Aorta (tissue), 5 donors: ENCODE results near the gene MKNK1. TPM values are rescaled to one million over a fixed set of nuclear protein-coding genes. Genes with fewer than 3 reads are reported as not detected.
A peak's percentile ranks its signal among the peaks of the same experiment; 100 is the strongest.

Experiments used
- ATAC-seq: fragments of 200-7000 bp; cut with Tn5 transposase; one replicate; pipeline ENCODE4 v1.9.1; 2022; ENCODE audit warnings: moderate library complexity; ENCODE audit not compliant: low FRiP score
- DNase-seq, 2 donors: peaks; one replicate each; pipeline ENCODE4 v3.0.0-alpha.2; 2020
- H3K27ac ChIP-seq, 2 donors: one replicate each; pipeline ENCODE4 v1.5.1; 2013; ENCODE audit warnings: low read length in 2 of 2, mild to moderate bottlenecking in 2 of 2, moderate library complexity in 2 of 2, control low read depth in 1 of 2, inconsistent platforms in 1 of 2, low read depth in 1 of 2
- H3K27me3 ChIP-seq, 2 donors: one replicate each; pipeline ENCODE4 v1.6.1; 2013; ENCODE audit warnings: control low read depth in 1 of 2, low read length in 1 of 2, mild to moderate bottlenecking in 1 of 2, moderate library complexity in 1 of 2; ENCODE audit not compliant: insufficient read depth in 2 of 2, control insufficient read depth in 1 of 2
- H3K36me3 ChIP-seq, 2 donors: one replicate each; pipeline ENCODE4 v1.6.1; 2013; ENCODE audit warnings: control low read depth in 1 of 2, low read length in 1 of 2, mild to moderate bottlenecking in 1 of 2; ENCODE audit not compliant: insufficient read depth in 2 of 2, control insufficient read depth in 1 of 2
- H3K4me1 ChIP-seq, 2 donors: one replicate each; pipeline ENCODE4 v1.6.1; 2013; ENCODE audit warnings: low read length in 2 of 2, control low read depth in 1 of 2, mild to moderate bottlenecking in 1 of 2, moderate library complexity in 1 of 2; ENCODE audit not compliant: insufficient read depth in 2 of 2, control insufficient read depth in 1 of 2
- H3K4me3 ChIP-seq, 2 donors: one replicate each; pipeline ENCODE4 v1.5.1; 2013; ENCODE audit warnings: low read length in 2 of 2, control low read depth in 1 of 2, mild to moderate bottlenecking in 1 of 2
- H3K9me3 ChIP-seq: one replicate; pipeline ENCODE4 v1.6.1; 2013; ENCODE audit warnings: mild to moderate bottlenecking, low read length; ENCODE audit not compliant: control insufficient read depth
- WGBS, 2 donors: extraction: QIAGEN DNeasy Blood & Tissue Kit; methylation state at CpG; one replicate each; pipeline ENCODE4 v1.1.7; 2013; 5-methylcytosine and 5-hydroxymethylcytosine counted together
- intact Hi-C, 2 donors: fragments of 100-400 bp; cut with DNase I; formaldehyde crosslinking; loops; one replicate each; pipeline versions ENCODE4 v1.14.2 to v1.15.0; 2022
- polyA plus RNA-seq, 2 donors: library from polyadenylated mRNA; stranded (reverse); fragments of 200-250 nt; gene quantifications; one replicate each; pipeline ENCODE4 v1.2.3, GENCODE V29; 2013
- total RNA-seq, 2 donors: library from RNA; stranded (reverse); fragmentation: NEBNext Ultra II Directional; extraction: Animal tissue kit (Norgen Biotek cat#: 25700); gene quantifications; one replicate each; pipeline ENCODE4 v1.2.1, GENCODE V29; 2021
- donor health status: healthy with polysubstance abuse.
- donor health status: Bipolar disorder and iron deficiency.
- donor health status: DM: no; HTN: no; CAD: no.
- donor health status: DM: no; HTN: no; CAD: no.
- donor health status: DM: yes; HTN: yes; CAD: no.

MKNK1 gene
- total and polyA plus RNA-seq, 4 donors = 25.5 to 111 (median 72.3) TPM

- H3K4me3 ChIP-seq = no peak overlapping the region
- H3K27me3 ChIP-seq = no peaks in the 10 kb centered on the region
- intact Hi-C loops = no loop called here
- peak in 1 of 2 donors; percentile 60 for DNase-seq
- no peaks in the 10 kb centered on the region for H3K4me1 ChIP-seq
- no peaks in the 10 kb centered on the region for H3K36me3 ChIP-seq
- H3K9me3 ChIP-seq = no peaks in the 10 kb centered on the region
- ATAC-seq = no peak
- no peak overlapping the region for H3K27ac ChIP-seq
- 72 to 76% methylated on average over 12 of the region's 12 CpGs for WGBS, 2 donors
Observed at GRCh38 chr1:46516200-46516950, 87.7 kb downstream of the MKNK1 start.

- Histone ChIP-seq H3K27me3 (no peaks in the 10 kb centered on the region), H3K27ac (no peak overlapping the region), H3K4me3 (no peak overlapping the region), H3K9me3 (no peaks in the 10 kb centered on the region), H3K4me1 (no peaks in the 10 kb centered on the region), H3K36me3 (no peaks in the 10 kb centered on the region)
- DNase-seq = peak in 1 of 2 donors; percentile 52
- ATAC-seq = no peak
- WGBS, 2 donors = 93 to 98% methylated on average over 6 of the region's 6 CpGs
- intact Hi-C loops = no loop called here
Observed at GRCh38 chr1:46515576-46515975, 88.5 kb downstream of the MKNK1 start.

- H3K4me1 ChIP-seq = no peaks in the 10 kb centered on the region
- DNase-seq (peak in 1 of 2 donors; percentile 30), ATAC-seq (no peak)
- no peaks in the 10 kb centered on the region for H3K36me3 ChIP-seq
- no peaks in the 10 kb centered on the region for H3K9me3 ChIP-seq
- no peak overlapping the region for H3K4me3 ChIP-seq
- 72 to 79% methylated on average over 5 of the region's 5 CpGs for WGBS, 2 donors
- H3K27me3 ChIP-seq = no peaks in the 10 kb centered on the region
- intact Hi-C loops = no loop called here
- no peak overlapping the region for H3K27ac ChIP-seq
Observed at GRCh38 chr1:46513536-46513935, 90.5 kb downstream of the MKNK1 start.

GRCh38 chr1:46512792-46513190 lies 91.3 kb downstream of the MKNK1 start:
- 75 to 81% methylated on average over 6 of the region's 6 CpGs for WGBS, 2 donors
- intact Hi-C loops = no loop called here

GRCh38 chr1:46512135-46512791 lies 91.8 kb downstream of the MKNK1 start:
- Histone ChIP-seq H3K27me3 (no peaks in the 10 kb centered on the region), H3K36me3 (no peaks in the 10 kb centered on the region), H3K4me1 (no peaks in the 10 kb centered on the region), H3K27ac (no peak overlapping the region), H3K9me3 (no peaks in the 10 kb centered on the region), H3K4me3 (no peak overlapping the region)
- intact Hi-C loops = no loop called here
- WGBS, 2 donors = 84 to 86% methylated on average over 23 of the region's 23 CpGs
- ATAC-seq = no peak
- peak in 1 of 2 donors; percentile 61 for DNase-seq

More at GRCh38 chr1:46512792-46513190, 91.3 kb downstream of the MKNK1 start:
- Histone ChIP-seq H3K27me3 (no peaks in the 10 kb centered on the region), H3K36me3 (no peaks in the 10 kb centered on the region), H3K4me3 (no peak overlapping the region), H3K27ac (no peak overlapping the region), H3K4me1 (no peaks in the 10 kb centered on the region), H3K9me3 (no peaks in the 10 kb centered on the region)
- ATAC-seq (no peak), DNase-seq (peak in 1 of 2 donors; percentile 44)

- H3K27ac ChIP-seq = no peak overlapping the region
- 79 to 86% methylated on average over 8 of the region's 8 CpGs for WGBS, 2 donors
- H3K4me1 ChIP-seq = no peaks in the 10 kb centered on the region
- intact Hi-C loops = no loop called here
- H3K9me3 ChIP-seq = no peaks in the 10 kb centered on the region
- no peaks in the 10 kb centered on the region for H3K36me3 ChIP-seq
- no peaks in the 10 kb centered on the region for H3K27me3 ChIP-seq
- DNase-seq (no peak), ATAC-seq (no peak)
- H3K4me3 ChIP-seq = no peak overlapping the region
Observed at GRCh38 chr1:46510998-46511365, 93.1 kb downstream of the MKNK1 start.

GRCh38 chr1:46510341-46510997 lies 93.6 kb downstream of the MKNK1 start:
- WGBS, 2 donors = 96 to 97% methylated on average over 19 of the region's 19 CpGs
- no peak for DNase-seq
- Histone ChIP-seq H3K27ac (no peak overlapping the region), H3K36me3 (no peaks in the 10 kb centered on the region), H3K27me3 (no peaks in the 10 kb centered on the region), H3K4me3 (no peak overlapping the region), H3K4me1 (no peaks in the 10 kb centered on the region), H3K9me3 (no peaks in the 10 kb centered on the region)
- intact Hi-C loops = no loop called here
- ATAC-seq = no peak

- DNase-seq = peak in 1 of 2 donors; percentile 27
- 79 to 87% methylated on average over 5 of the region's 5 CpGs for WGBS, 2 donors
- no peaks in the 10 kb centered on the region for H3K27me3 ChIP-seq
- intact Hi-C loops = no loop called here
- H3K9me3 ChIP-seq = no peaks in the 10 kb centered on the region
- no peaks in the 10 kb centered on the region for H3K4me1 ChIP-seq
- no peaks in the 10 kb centered on the region for H3K36me3 ChIP-seq
- no peak overlapping the region for H3K4me3 ChIP-seq
- H3K27ac ChIP-seq = no peak overlapping the region
- no peak for ATAC-seq
Observed at GRCh38 chr1:46508757-46509156, 95.3 kb downstream of the MKNK1 start.
